ENCODE results near the gene STXBP5. TPM values are rescaled to one million over a fixed set of nuclear protein-coding genes. Genes with fewer than 3 reads are reported as not detected.

The STXBP5 gene
- total and polyA plus RNA-seq, 2 of the 13 experiments (the other 11 are each of a cell fraction or from before 2014, with no cell fraction given), result 8.8 to 19.4 TPM

DNA sequence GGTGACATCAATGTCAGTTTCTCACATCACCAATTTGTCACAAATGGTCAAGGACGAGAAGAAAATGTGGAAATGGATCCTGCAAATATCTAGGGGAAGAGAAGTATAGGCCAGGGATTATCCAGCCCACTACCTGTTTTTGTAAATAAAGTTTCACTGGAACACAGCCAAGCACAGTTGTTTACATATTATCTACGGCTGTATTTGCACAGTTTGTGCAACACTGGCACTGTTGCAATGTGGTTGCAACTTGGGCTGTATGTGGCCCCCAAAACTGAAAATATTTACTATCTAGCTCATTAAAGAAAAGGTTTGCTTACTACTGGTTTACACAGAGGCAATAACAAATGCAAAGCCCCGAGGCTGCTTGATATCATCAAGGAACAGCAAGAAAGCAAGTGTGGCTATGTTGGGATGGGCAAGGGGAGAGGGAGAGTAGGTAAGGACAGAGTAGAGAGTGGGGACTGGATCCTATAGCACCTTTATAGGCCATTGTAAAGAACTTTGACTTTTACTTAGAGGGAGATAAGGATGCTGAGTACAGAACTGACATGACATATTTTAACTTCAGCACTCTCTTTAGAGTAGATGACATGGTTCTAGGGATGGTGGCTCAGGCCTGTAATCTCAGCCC lies 11.8 kb upstream of the STXBP5 start (continued):
- TF ChIP-seq, protein P1, sequence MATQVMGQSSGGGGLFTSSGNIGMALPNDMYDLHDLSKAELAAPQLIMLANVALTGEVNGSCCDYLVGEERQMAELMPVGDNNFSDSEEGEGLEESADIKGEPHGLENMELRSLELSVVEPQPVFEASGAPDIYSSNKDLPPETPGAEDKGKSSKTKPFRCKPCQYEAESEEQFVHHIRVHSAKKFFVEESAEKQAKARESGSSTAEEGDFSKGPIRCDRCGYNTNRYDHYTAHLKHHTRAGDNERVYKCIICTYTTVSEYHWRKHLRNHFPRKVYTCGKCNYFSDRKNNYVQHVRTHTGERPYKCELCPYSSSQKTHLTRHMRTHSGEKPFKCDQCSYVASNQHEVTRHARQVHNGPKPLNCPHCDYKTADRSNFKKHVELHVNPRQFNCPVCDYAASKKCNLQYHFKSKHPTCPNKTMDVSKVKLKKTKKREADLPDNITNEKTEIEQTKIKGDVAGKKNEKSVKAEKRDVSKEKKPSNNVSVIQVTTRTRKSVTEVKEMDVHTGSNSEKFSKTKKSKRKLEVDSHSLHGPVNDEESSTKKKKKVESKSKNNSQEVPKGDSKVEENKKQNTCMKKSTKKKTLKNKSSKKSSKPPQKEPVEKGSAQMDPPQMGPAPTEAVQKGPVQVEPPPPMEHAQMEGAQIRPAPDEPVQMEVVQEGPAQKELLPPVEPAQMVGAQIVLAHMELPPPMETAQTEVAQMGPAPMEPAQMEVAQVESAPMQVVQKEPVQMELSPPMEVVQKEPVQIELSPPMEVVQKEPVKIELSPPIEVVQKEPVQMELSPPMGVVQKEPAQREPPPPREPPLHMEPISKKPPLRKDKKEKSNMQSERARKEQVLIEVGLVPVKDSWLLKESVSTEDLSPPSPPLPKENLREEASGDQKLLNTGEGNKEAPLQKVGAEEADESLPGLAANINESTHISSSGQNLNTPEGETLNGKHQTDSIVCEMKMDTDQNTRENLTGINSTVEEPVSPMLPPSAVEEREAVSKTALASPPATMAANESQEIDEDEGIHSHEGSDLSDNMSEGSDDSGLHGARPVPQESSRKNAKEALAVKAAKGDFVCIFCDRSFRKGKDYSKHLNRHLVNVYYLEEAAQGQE (IDR thresholded peaks at IDR 0.05; ENCODE audit: borderline replicate concordance in 1 of 2, low read depth in 1 of 2, low read length in 2 of 2), result peak in 1 of 2 experiments; percentile 61; a peak in 1 of 4 replicates
- TF ChIP-seq SATB2 (CRISPR knock-in tag; IDR thresholded peaks at IDR 0.05) (0 out of 2 replicates have a peak, but pooled peaks have one; percentile 70), ZNF136 (CRISPR knock-in tag; IDR thresholded peaks at IDR 0.05; ENCODE audit: low read depth) (no peak), SMARCE1 (IDR thresholded peaks at IDR 0.05; ENCODE audit: borderline replicate concordance) (0 out of 2 replicates have a peak, but pooled peaks have one; percentile 47), GABPA (IDR thresholded peaks at IDR 0.05; ENCODE audit: low read depth, low read length) (no peak), GABPA (CRISPR knock-in tag; IDR thresholded peaks at IDR 0.05; ENCODE audit: low read depth) (peak; percentile 35), NR2C2 (CRISPR knock-in tag; IDR thresholded peaks at IDR 0.05; ENCODE audit: borderline replicate concordance) (0 out of 2 replicates have a peak, but pooled peaks have one; percentile 55), SIN3B (IDR thresholded peaks at IDR 0.05; ENCODE audit: low read length) (no peak), MED1 (CRISPR knock-in tag; IDR thresholded peaks at IDR 0.05) (peak; percentile 91), HOXA3 (CRISPR knock-in tag; IDR thresholded peaks at IDR 0.05) (peak; percentile 54; the same call in 1 of the 2 replicates), TBL1XR1 (IDR thresholded peaks at IDR 0.05; ENCODE audit: borderline replicate concordance, low read length, partially characterized antibody) (peak; percentile 87)
- TF ChIP-seq, protein P2, sequence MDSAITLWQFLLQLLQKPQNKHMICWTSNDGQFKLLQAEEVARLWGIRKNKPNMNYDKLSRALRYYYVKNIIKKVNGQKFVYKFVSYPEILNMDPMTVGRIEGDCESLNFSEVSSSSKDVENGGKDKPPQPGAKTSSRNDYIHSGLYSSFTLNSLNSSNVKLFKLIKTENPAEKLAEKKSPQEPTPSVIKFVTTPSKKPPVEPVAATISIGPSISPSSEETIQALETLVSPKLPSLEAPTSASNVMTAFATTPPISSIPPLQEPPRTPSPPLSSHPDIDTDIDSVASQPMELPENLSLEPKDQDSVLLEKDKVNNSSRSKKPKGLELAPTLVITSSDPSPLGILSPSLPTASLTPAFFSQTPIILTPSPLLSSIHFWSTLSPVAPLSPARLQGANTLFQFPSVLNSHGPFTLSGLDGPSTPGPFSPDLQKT (CRISPR knock-in tag; IDR thresholded peaks at IDR 0.05; ENCODE audit: borderline replicate concordance), result no peak
- TF ChIP-seq, protein P3, sequence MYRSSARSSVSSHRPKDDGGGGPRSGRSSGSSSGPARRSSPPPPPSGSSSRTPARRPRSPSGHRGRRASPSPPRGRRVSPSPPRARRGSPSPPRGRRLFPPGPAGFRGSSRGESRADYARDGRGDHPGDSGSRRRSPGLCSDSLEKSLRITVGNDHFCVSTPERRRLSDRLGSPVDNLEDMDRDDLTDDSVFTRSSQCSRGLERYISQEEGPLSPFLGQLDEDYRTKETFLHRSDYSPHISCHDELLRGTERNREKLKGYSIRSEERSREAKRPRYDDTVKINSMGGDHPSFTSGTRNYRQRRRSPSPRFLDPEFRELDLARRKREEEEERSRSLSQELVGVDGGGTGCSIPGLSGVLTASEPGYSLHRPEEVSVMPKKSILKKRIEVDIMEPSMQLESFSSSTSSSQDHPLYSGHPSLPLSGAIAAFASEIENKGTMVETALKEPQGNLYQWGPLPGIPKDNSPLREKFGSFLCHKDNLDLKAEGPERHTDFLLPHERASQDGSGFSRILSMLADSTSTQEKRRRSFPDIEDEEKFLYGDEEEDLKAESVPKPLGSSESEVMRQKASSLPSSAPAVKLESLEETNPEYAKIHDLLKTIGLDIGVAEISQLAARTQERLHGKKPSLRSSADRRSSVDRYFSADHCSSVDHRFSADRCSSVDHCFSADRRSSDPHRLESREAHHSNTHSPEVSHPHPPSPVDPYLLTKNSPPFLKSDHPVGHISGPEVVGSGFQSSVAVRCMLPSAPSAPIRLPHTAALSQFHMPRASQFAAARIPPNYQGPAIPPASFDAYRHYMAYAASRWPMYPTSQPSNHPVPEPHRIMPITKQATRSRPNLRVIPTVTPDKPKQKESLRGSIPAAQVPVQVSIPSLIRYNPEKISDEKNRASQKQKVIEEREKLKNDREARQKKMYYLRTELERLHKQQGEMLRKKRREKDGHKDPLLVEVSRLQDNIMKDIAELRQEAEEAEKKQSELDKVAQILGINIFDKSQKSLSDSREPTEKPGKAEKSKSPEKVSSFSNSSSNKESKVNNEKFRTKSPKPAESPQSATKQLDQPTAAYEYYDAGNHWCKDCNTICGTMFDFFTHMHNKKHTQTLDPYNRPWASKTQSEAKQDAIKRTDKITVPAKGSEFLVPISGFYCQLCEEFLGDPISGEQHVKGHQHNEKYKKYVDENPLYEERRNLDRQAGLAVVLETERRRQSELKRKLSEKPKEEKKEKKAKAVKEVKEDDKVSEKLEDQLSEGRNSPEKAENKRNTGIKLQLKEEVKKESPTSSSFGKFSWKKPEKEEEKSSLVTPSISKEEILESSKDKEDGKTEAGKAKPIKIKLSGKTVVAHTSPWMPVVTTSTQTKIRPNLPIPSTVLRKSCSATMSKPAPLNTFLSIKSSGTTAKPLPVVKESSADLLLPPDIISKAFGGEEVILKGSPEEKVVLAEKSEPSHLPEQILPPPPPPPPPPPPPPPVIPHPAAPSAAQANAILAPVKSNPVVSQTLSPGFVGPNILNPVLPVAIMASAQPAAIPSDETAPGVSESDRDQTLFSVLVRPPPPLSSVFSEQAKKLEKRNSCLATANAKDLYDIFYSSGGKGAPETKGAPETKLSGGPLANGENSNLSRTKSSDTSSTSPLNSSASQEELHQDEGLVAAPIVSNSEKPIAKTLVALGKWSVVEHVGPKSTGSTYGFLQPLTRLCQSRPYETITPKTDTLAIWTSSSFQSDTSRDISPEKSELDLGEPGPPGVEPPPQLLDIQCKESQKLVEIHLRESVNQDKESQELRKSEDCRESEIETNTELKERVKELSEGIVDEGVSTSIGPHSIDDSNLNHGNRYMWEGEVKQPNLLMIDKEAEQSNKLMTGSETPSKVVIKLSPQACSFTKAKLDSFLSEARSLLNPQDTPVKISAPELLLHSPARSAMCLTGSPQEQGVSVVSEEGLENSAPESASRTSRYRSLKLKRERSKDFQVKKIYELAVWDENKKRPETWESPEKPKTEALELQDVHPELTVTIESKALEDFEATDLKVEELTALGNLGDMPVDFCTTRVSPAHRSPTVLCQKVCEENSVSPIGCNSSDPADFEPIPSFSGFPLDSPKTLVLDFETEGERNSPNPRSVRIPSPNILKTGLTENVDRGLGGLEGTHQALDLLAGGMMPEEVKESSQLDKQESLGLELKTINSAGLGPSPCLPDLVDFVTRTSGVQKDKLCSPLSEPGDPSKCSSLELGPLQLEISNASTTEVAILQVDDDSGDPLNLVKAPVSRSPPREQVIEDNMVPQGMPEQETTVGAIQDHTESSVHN (CRISPR knock-in tag; IDR thresholded peaks at IDR 0.05), result no peak
- TF ChIP-seq, protein P4, sequence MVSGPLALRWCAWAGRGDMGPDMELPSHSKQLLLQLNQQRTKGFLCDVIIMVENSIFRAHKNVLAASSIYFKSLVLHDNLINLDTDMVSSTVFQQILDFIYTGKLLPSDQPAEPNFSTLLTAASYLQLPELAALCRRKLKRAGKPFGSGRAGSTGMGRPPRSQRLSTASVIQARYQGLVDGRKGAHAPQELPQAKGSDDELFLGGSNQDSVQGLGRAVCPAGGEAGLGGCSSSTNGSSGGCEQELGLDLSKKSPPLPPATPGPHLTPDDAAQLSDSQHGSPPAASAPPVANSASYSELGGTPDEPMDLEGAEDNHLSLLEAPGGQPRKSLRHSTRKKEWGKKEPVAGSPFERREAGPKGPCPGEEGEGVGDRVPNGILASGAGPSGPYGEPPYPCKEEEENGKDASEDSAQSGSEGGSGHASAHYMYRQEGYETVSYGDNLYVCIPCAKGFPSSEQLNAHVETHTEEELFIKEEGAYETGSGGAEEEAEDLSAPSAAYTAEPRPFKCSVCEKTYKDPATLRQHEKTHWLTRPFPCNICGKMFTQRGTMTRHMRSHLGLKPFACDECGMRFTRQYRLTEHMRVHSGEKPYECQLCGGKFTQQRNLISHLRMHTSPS (CRISPR knock-in tag; IDR thresholded peaks at IDR 0.05; ENCODE audit: low read depth), result no peak
